Uterus (tissue), 2 donors: ENCODE results near the gene SMIM8.

ENCODE experiments used
- POLR2A ChIP-seq, 2 donors: fragments of 450-650 bp; IDR thresholded peaks; one replicate each; pipeline ENCODE4 v1.6.1; 2016; ENCODE audit warnings: antibody characterized with exemption in 2 of 2, mild to moderate bottlenecking in 1 of 2, moderate library complexity in 1 of 2
- TF ChIP-seq, protein P1 (sequence below), 4 experiments: fragments of 200-600 bp in 2 of 4; fragments of 450-650 bp in 2 of 4; sonication (generic) in 2 of 4; IDR thresholded peaks; one replicate each; pipeline ENCODE4 v1.5.1; 2016 to 2019; ENCODE audit warnings: antibody characterized with exemption in 4 of 4, mild to moderate bottlenecking in 2 of 4, moderate library complexity in 1 of 4

DNA sequence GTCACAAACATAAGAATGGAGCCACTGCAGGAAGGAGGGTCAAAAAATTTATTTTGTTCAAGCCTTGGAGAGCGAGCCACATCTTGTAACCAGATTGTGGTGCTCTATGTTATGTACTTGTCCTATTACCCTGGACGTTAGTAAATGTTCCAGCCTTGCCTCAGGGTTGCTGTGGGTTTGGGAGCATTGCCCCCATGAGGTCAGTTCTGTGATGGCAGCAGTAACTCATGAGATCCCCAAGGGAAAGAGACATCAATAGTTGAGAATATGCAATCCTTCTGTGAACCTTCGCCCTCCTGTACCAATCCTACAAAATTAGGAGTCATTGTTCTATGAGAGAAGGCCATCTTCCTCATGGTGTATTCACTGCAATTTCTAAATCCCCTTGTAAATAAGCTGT lies 68.9 kb downstream of the SMIM8 start:
- TF ChIP-seq, protein P1, sequence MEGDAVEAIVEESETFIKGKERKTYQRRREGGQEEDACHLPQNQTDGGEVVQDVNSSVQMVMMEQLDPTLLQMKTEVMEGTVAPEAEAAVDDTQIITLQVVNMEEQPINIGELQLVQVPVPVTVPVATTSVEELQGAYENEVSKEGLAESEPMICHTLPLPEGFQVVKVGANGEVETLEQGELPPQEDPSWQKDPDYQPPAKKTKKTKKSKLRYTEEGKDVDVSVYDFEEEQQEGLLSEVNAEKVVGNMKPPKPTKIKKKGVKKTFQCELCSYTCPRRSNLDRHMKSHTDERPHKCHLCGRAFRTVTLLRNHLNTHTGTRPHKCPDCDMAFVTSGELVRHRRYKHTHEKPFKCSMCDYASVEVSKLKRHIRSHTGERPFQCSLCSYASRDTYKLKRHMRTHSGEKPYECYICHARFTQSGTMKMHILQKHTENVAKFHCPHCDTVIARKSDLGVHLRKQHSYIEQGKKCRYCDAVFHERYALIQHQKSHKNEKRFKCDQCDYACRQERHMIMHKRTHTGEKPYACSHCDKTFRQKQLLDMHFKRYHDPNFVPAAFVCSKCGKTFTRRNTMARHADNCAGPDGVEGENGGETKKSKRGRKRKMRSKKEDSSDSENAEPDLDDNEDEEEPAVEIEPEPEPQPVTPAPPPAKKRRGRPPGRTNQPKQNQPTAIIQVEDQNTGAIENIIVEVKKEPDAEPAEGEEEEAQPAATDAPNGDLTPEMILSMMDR (IDR thresholded peaks at IDR 0.05), result no peak
- TF ChIP-seq POLR2A (IDR thresholded peaks at IDR 0.05), result no peak
